GM12892 (cell line): Measurements from ENCODE around the gene SKA3.

Source experiments
- POLR2A ChIP-seq: IDR thresholded peaks from 2 replicates; pipeline ENCODE4 v1.6.1; 2011; ENCODE audit warnings: low read depth, low read length, control low read depth
- POLR2AphosphoS5 ChIP-seq: IDR thresholded peaks from 2 replicates; pipeline ENCODE4 v1.6.1; 2011; ENCODE audit warnings: low read depth, low read length, control low read depth
- TAF1 ChIP-seq: IDR thresholded peaks from 2 replicates; pipeline ENCODE4 v1.6.1; 2011; ENCODE audit warnings: low read depth, mild to moderate bottlenecking, control low read depth, low read length, borderline replicate concordance

DNA sequence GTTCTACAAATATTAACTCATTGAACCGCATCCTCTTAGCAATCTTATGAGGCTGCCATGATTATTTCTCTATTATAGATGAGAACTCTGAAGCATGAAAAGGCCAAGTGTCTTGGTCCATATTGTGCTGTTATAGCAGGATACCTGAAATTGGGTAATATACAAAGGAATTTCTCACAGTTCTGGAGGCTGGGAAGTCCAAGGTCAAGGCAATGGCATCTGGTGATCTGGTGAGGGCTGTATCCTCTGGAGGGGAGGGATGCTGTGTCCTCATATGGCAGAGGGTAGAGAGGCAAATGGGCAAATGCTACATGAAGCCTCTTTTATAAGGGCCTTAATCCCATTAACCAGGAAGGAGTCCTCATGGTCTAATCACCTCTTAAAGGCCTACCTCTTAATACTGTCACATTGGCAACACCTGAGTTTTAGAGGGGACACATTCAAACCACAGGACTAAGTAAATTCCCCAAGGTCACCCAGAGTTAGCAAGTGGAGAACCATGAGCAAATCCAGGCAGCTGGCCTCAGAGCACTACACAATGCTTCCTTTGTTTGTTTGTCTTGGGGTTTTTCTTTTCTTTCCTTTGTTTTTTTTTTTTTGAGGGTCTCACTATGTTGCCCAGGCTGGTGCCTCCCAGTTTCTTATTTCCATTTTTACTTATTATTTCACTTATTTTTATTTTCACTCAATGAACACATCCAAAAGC, 59.1 kb downstream of the SKA3 start:
- TF ChIP-seq POLR2A (no peak), POLR2AphosphoS5 (no peak), TAF1 (no peak)
